Coronary artery (tissue), 2 donors: ENCODE data around the gene BUB3.

Experiments used
- DNase-seq: peaks from one replicate; pipeline ENCODE4 v3.0.0-alpha.2; 2017; ENCODE audit warnings: low spot score
- H3K27ac ChIP-seq, 2 donors: fragments of 200-600 bp; sonication (generic); one replicate each; pipeline ENCODE4 v1.5.1; 2016 to 2019
- H3K4me3 ChIP-seq: fragments of 200-600 bp; sonication (generic); 2 replicates; pipeline ENCODE4 v1.5.1; 2016; ENCODE audit warnings: mild to moderate bottlenecking, moderate library complexity
- CTCF ChIP-seq: fragments of 200-600 bp; sonication (generic); IDR thresholded peaks from one replicate; pipeline ENCODE4 v1.5.1; 2019; ENCODE audit warnings: antibody characterized with exemption

BUB3 gene

DNA sequence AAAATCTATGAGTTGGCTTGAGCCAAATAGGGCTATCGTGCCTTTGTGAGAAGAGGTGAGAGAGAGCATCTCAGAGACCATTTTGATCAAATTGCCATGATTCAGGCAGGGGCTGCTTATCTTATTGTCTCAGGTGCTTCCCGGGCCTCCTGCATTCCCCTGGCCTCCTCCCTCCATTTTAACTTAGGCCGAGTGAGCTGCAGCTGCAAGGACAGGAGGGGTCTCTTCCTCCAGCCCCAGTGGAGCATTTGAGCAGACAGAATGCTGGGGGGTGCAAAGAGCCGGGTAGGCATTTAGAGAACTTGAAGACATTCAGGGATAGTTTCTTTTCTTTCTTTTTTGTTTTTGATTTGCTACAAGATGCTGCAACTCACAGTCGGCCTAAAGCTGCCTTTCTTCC, 59.0 kb downstream of the BUB3 start:
- Histone ChIP-seq H3K27ac (no peak overlapping the region), H3K4me3 (no peak overlapping the region)
- TF ChIP-seq CTCF: no peak
- no peak for DNase-seq
